ENCODE data around the gene LLGL1. TPM values are rescaled to one million over a fixed set of nuclear protein-coding genes. Genes with fewer than 3 reads are reported as not detected.

Gene LLGL1
- total and polyA plus RNA-seq, 2 donors from 2014 or later, result 8.0 to 13.7 TPM

- TF ChIP-seq CTCF (IDR thresholded peaks at IDR 0.05; ENCODE audit: borderline replicate concordance, extremely low read depth, insufficient read depth), result no peak
- Histone ChIP-seq H3K4me1 (ENCODE audit: control insufficient read depth in 2 of 3, insufficient read depth in 2 of 3, low read depth in 1 of 3, low read length in 3 of 3) (no peaks in the 10 kb centered on the region), H3K9ac (ENCODE audit: low read length in 3 of 3) (no peak overlapping the region), H3K4me3 (ENCODE audit: low read length in 3 of 3) (no peak overlapping the region), H3K27me3 (ENCODE audit: control insufficient read depth, insufficient read depth, low read length) (no peaks in the 10 kb centered on the region), H3K9me3 (ENCODE audit: control insufficient read depth in 2 of 3, insufficient read depth in 1 of 3, low read length in 3 of 3) (no peaks in the 10 kb centered on the region), H3K36me3 (ENCODE audit: control insufficient read depth in 2 of 3, insufficient read depth in 3 of 3, low read length in 3 of 3) (peaks cover 0 to 11% (median 8%) of the 10 kb centered on the region in 3 donors), H3K27ac (ENCODE audit: low read depth in 2 of 2, low read length in 2 of 2) (no peak overlapping the region)
- intact Hi-C loops (cut with DNase I), result no loop called here
- no peak for DNase-seq
- FAIRE-seq, result no peak
These were observed 15.0 kb downstream of the LLGL1 start for GRCh38 chr17:18240449-18240848.

GRCh38 chr17:18241229-18241871 lies 15.9 kb downstream of the LLGL1 start:
- Histone ChIP-seq H3K36me3 (ENCODE audit: control insufficient read depth in 2 of 3, insufficient read depth in 3 of 3, low read length in 3 of 3) (peaks cover 0 to 17% (median 11%) of the 10 kb centered on the region in 3 donors), H3K4me1 (ENCODE audit: control insufficient read depth in 2 of 3, insufficient read depth in 2 of 3, low read depth in 1 of 3, low read length in 3 of 3) (no peaks in the 10 kb centered on the region), H3K27ac (ENCODE audit: low read depth in 2 of 2, low read length in 2 of 2) (no peak overlapping the region), H3K4me3 (ENCODE audit: low read length in 3 of 3) (no peak overlapping the region), H3K9ac (ENCODE audit: low read length in 3 of 3) (no peak overlapping the region), H3K27me3 (ENCODE audit: control insufficient read depth, insufficient read depth, low read length) (no peaks in the 10 kb centered on the region), H3K9me3 (ENCODE audit: control insufficient read depth in 2 of 3, insufficient read depth in 1 of 3, low read length in 3 of 3) (no peaks in the 10 kb centered on the region)
- DNase-seq, result no peak
- FAIRE-seq, result no peak
- TF ChIP-seq CTCF (IDR thresholded peaks at IDR 0.05; ENCODE audit: borderline replicate concordance, extremely low read depth, insufficient read depth), result no peak
- intact Hi-C loops (cut with DNase I), result no loop called here

GRCh38 chr17:18245038-18245776 lies 19.8 kb downstream of the LLGL1 start:
- DNase-seq (no peak), FAIRE-seq (no peak)
- Histone ChIP-seq H3K4me1 (ENCODE audit: control insufficient read depth in 2 of 3, insufficient read depth in 2 of 3, low read depth in 1 of 3, low read length in 3 of 3) (peaks cover 0 to 10% (median 0%) of the 10 kb centered on the region in 3 donors), H3K9me3 (ENCODE audit: control insufficient read depth in 2 of 3, insufficient read depth in 1 of 3, low read length in 3 of 3) (no peaks in the 10 kb centered on the region), H3K9ac (ENCODE audit: low read length in 3 of 3) (no peak overlapping the region), H3K4me3 (ENCODE audit: low read length in 3 of 3) (no peak overlapping the region), H3K36me3 (ENCODE audit: control insufficient read depth in 2 of 3, insufficient read depth in 3 of 3, low read length in 3 of 3) (peaks cover 0 to 47% (median 21%) of the 10 kb centered on the region in 3 donors), H3K27ac (ENCODE audit: low read depth in 2 of 2, low read length in 2 of 2) (no peak overlapping the region), H3K27me3 (ENCODE audit: control insufficient read depth, insufficient read depth, low read length) (no peaks in the 10 kb centered on the region)
- intact Hi-C loops (cut with DNase I), result no loop called here
- TF ChIP-seq CTCF (IDR thresholded peaks at IDR 0.05; ENCODE audit: borderline replicate concordance, extremely low read depth, insufficient read depth), result no peak
